Activated CD4-positive, alpha-beta T cell treated with anti-CD3 and anti-CD28 coated beads, Interleukin-2, amount 10 ng/mL, durations not matched to agents 24 days and 14 days (primary cell): ENCODE results near the gene CDKAL1. TPM values are rescaled to one million over a fixed set of nuclear protein-coding genes. Genes with fewer than 3 reads are reported as not detected.
"Not testable (repeated sequence)": the region's sequence is repeated elsewhere in the genome, so short reads cannot be mapped to it uniquely, and the experiment has no call there.

Experiments used
- DNase-seq: peaks from one replicate; pipeline ENCODE4 v3.0.0; 2022
- H3K27ac Mint-ChIP-seq: one replicate; pipeline ENCODE4 v1.8.0; 2022; ENCODE audit warnings: mild to moderate bottlenecking, mixed read lengths
- H3K27me3 Mint-ChIP-seq: one replicate; pipeline ENCODE4 v1.8.0; 2022; ENCODE audit warnings: mixed read lengths
- H3K36me3 Mint-ChIP-seq: one replicate; pipeline ENCODE4 v1.8.0; 2022; ENCODE audit warnings: low read depth, mild to moderate bottlenecking, mixed read lengths
- H3K4me1 Mint-ChIP-seq: one replicate; pipeline ENCODE4 v1.8.0; 2021; ENCODE audit warnings: mixed read lengths
- H3K4me3 Mint-ChIP-seq: one replicate; pipeline ENCODE4 v1.8.0; 2022; ENCODE audit warnings: mild to moderate bottlenecking, moderate library complexity, mixed read lengths
- H3K9me3 Mint-ChIP-seq: one replicate; pipeline ENCODE4 v1.8.0; 2021; ENCODE audit warnings: mixed read lengths
- intact Hi-C: fragments of 100-400 bp; cut with micrococcal nuclease; formaldehyde crosslinking; loops from one replicate; pipeline ENCODE4 v1.15.1; 2023
- total RNA-seq: library from RNA; stranded (reverse); gene quantifications from 2 replicates; pipeline ENCODE4 v1.2.3, GENCODE V29; 2022

Gene CDKAL1
- total RNA-seq, 1 donor from 2014 or later = 29.1 TPM

- H3K4me1 Mint-ChIP-seq = no peaks in the 10 kb centered on the region
- H3K27ac Mint-ChIP-seq = no peak overlapping the region
- intact Hi-C loops = no loop called here
- H3K27me3 Mint-ChIP-seq = no peaks in the 10 kb centered on the region
- DNase-seq = no peak
- no peak overlapping the region for H3K4me3 Mint-ChIP-seq
- H3K9me3 Mint-ChIP-seq = peaks cover 5% of the 10 kb centered on the region
- H3K36me3 Mint-ChIP-seq = peaks cover 10% of the 10 kb centered on the region
Observed at GRCh38 chr6:20819774-20820400, 285.6 kb downstream of the CDKAL1 start.

GRCh38 chr6:20826378-20826777 is 292.1 kb downstream of the CDKAL1 start:
- Mint-ChIP-seq H3K27ac (no peak overlapping the region), H3K9me3 (no peaks in the 10 kb centered on the region), H3K36me3 (peaks cover 6% of the 10 kb centered on the region), H3K4me1 (peaks cover 4% of the 10 kb centered on the region), H3K4me3 (no peak overlapping the region), H3K27me3 (no peaks in the 10 kb centered on the region)
- no peak for DNase-seq
- intact Hi-C loops = no loop called here

- DNase-seq = no peak
Observed at GRCh38 chr6:20827798-20828197, 293.5 kb downstream of the CDKAL1 start.

GRCh38 chr6:20830576-20830975 is 296.3 kb downstream of the CDKAL1 start:
- Mint-ChIP-seq H3K27ac (no peak overlapping the region), H3K27me3 (no peaks in the 10 kb centered on the region), H3K9me3 (no peaks in the 10 kb centered on the region), H3K4me1 (peaks cover 20% of the 10 kb centered on the region), H3K4me3 (no peak overlapping the region), H3K36me3 (peaks cover 8% of the 10 kb centered on the region)
- intact Hi-C loops = no loop called here
- DNase-seq = no peak

More at GRCh38 chr6:20827798-20828197, 293.5 kb downstream of the CDKAL1 start:
- Mint-ChIP-seq H3K36me3 (peaks cover 3% of the 10 kb centered on the region), H3K27me3 (no peaks in the 10 kb centered on the region), H3K4me1 (peaks cover 4% of the 10 kb centered on the region), H3K9me3 (no peaks in the 10 kb centered on the region), H3K4me3 (no peak overlapping the region), H3K27ac (no peak overlapping the region)
- intact Hi-C loops = no loop called here

- H3K9me3 Mint-ChIP-seq, DNase-seq, H3K27ac Mint-ChIP-seq, H3K27me3 Mint-ChIP-seq, H3K4me3 Mint-ChIP-seq, intact Hi-C loops: not testable (repeated sequence)
- H3K4me1 Mint-ChIP-seq = peaks cover 20% of the 10 kb centered on the region
- H3K36me3 Mint-ChIP-seq = peaks cover 10% of the 10 kb centered on the region
Observed at GRCh38 chr6:20831251-20831650, 297.0 kb downstream of the CDKAL1 start.

- Mint-ChIP-seq H3K9me3 (peaks cover 7% of the 10 kb centered on the region), H3K27me3 (no peaks in the 10 kb centered on the region), H3K27ac (no peak overlapping the region), H3K4me1 (peaks cover 29% of the 10 kb centered on the region), H3K36me3 (peaks cover 14% of the 10 kb centered on the region), H3K4me3 (no peak overlapping the region)
- intact Hi-C loops = no loop called here
- no peak for DNase-seq
Observed at GRCh38 chr6:20833881-20834515, 299.7 kb downstream of the CDKAL1 start.

- no peak for DNase-seq
- Mint-ChIP-seq H3K27ac (no peak overlapping the region), H3K27me3 (no peaks in the 10 kb centered on the region), H3K4me3 (no peak overlapping the region), H3K36me3 (peaks cover 14% of the 10 kb centered on the region), H3K4me1 (peaks cover 36% of the 10 kb centered on the region), H3K9me3 (peaks cover 7% of the 10 kb centered on the region)
- intact Hi-C loops = no loop called here
Observed at GRCh38 chr6:20835315-20836010, 301.2 kb downstream of the CDKAL1 start.

GRCh38 chr6:20837189-20837588 is 302.9 kb downstream of the CDKAL1 start:
- Mint-ChIP-seq H3K4me1 (peaks cover 44% of the 10 kb centered on the region), H3K9me3 (peaks cover 9% of the 10 kb centered on the region), H3K36me3 (peaks cover 13% of the 10 kb centered on the region), H3K27ac (no peak overlapping the region), H3K4me3 (no peak overlapping the region), H3K27me3 (no peaks in the 10 kb centered on the region)
- intact Hi-C loops = no loop called here
- DNase-seq = peak; percentile 67

GRCh38 chr6:20838113-20838512 is 303.9 kb downstream of the CDKAL1 start:
- Mint-ChIP-seq H3K27me3 (no peaks in the 10 kb centered on the region), H3K36me3 (peaks cover 10% of the 10 kb centered on the region), H3K4me3 (no peak overlapping the region), H3K4me1 (peaks cover 40% of the 10 kb centered on the region), H3K9me3 (peaks cover 9% of the 10 kb centered on the region), H3K27ac (no peak overlapping the region)
- DNase-seq = no peak
- intact Hi-C loops = no loop called here

- Mint-ChIP-seq H3K27ac (no peak overlapping the region), H3K4me1 (peaks cover 28% of the 10 kb centered on the region), H3K27me3 (no peaks in the 10 kb centered on the region), H3K4me3 (no peak overlapping the region), H3K36me3 (peaks cover 12% of the 10 kb centered on the region), H3K9me3 (peaks cover 9% of the 10 kb centered on the region)
- intact Hi-C loops = loop anchor here (10.0 kb wide), 1 partner anchor 155 kb away; no protein-coding TSS in a partner anchor
- no peak for DNase-seq
Observed at GRCh38 chr6:20839630-20840029, 305.4 kb downstream of the CDKAL1 start.

GRCh38 chr6:20840675-20841074 is 306.4 kb downstream of the CDKAL1 start:
- intact Hi-C loops = loop anchor here (10.0 kb wide), 1 partner anchor 156 kb away; no protein-coding TSS in a partner anchor
- no peaks in the 10 kb centered on the region for H3K27me3 Mint-ChIP-seq
- H3K27ac Mint-ChIP-seq = no peak overlapping the region

GRCh38 chr6:20841806-20842205 is 307.5 kb downstream of the CDKAL1 start:
- H3K4me1 Mint-ChIP-seq = peaks cover 35% of the 10 kb centered on the region
- H3K27ac Mint-ChIP-seq = no peak overlapping the region
- intact Hi-C loops = loop anchor here (10.0 kb wide), 1 partner anchor 157 kb away; no protein-coding TSS in a partner anchor
- H3K4me3 Mint-ChIP-seq = no peak overlapping the region
- H3K9me3 Mint-ChIP-seq = peaks cover 8% of the 10 kb centered on the region
- no peak for DNase-seq
- H3K36me3 Mint-ChIP-seq = peaks cover 7% of the 10 kb centered on the region
- H3K27me3 Mint-ChIP-seq = no peaks in the 10 kb centered on the region

More at GRCh38 chr6:20840675-20841074, 306.4 kb downstream of the CDKAL1 start:
- DNase-seq = no peak
- Mint-ChIP-seq H3K4me3 (no peak overlapping the region), H3K4me1 (peaks cover 28% of the 10 kb centered on the region), H3K9me3 (peaks cover 9% of the 10 kb centered on the region), H3K36me3 (peaks cover 10% of the 10 kb centered on the region)

GRCh38 chr6:20845592-20845991 is 311.3 kb downstream of the CDKAL1 start:
- intact Hi-C loops = loop anchor here (10.0 kb wide), 1 partner anchor 161 kb away; no protein-coding TSS in a partner anchor
- no peak for DNase-seq
- Mint-ChIP-seq H3K27me3 (no peaks in the 10 kb centered on the region), H3K9me3 (peaks cover 3% of the 10 kb centered on the region), H3K27ac (no peak overlapping the region), H3K4me1 (peaks cover 17% of the 10 kb centered on the region), H3K36me3 (peaks cover 8% of the 10 kb centered on the region), H3K4me3 (no peak overlapping the region)

- Mint-ChIP-seq H3K4me1 (peaks cover 16% of the 10 kb centered on the region), H3K9me3 (peaks cover 3% of the 10 kb centered on the region), H3K27me3 (no peaks in the 10 kb centered on the region), H3K4me3 (no peak overlapping the region), H3K36me3 (peaks cover 12% of the 10 kb centered on the region), H3K27ac (no peak overlapping the region)
- DNase-seq = no peak
- intact Hi-C loops = loop anchor here (10.0 kb wide), 1 partner anchor 162 kb away; no protein-coding TSS in a partner anchor
Observed at GRCh38 chr6:20846602-20847028, 312.4 kb downstream of the CDKAL1 start.
